HUDEP-2 (cell line): ENCODE results near the gene SGCA.
A peak's percentile ranks its signal among the peaks of the same experiment; 100 is the strongest.

Source experiments
- DNase-seq, 76 experiments: peaks; one replicate each; lab custom pipeline; 2025; ENCODE audit not compliant: unreplicated experiment in 76 of 76; lab: John Stamatoyannopoulos, UW

The SGCA gene

GRCh38 chr17:50191359-50192143 is 25.7 kb downstream of the SGCA start:
- DNase-seq: no peak

- DNase-seq: no peak
These were observed 26.4 kb downstream of the SGCA start for GRCh38 chr17:50192144-50192617.

GRCh38 chr17:50192618-50193291 is 26.9 kb downstream of the SGCA start:
- DNase-seq: no peak

GRCh38 chr17:50194140-50194933 is 28.5 kb downstream of the SGCA start:
- no peak for DNase-seq

DNA sequence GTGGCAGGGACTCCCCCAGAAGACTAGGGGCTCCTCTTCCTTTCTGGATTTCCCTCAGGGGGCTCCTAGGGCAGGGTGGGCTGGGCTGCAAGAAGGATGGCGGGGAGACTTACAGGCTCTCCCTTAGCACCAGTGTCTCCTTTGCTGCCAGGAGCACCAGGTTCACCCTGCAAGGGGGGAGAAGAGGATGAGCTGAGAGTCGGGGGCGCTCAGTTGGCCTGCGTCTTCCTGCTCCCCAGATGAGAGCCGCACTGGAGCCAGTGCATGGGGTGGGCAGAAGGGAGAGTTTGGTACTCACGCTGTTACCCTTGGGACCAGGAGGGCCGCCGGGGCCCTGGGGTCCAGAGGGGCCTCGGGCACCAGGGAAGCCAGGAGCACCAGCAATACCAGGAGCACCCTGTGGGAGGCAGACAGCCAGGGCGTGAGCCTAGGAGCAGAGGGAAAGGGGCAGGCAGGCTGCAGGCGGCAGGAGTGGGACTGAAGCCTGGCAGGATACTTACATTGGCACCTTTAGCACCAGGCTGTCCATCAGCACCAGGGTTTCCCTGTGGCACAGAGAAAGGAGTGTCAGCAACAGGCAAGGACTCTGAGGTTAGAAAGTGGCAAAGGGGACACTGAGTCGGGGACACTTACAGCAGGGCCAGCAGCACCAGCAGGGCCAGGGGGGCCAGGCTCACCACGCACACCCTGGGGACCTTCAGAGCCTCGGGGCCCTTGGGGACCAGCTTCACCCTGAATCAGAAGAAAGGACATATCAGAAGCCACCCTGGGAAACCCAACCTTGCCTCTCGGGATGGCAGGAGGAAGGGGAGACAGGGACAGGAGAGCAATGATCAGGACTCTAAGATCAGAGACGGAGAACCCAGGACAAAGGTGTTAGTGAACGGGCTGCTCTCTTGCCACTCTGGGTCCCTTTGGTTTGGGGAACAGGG is 29.4 kb downstream of the SGCA start:
- DNase-seq: no peak

- DNase-seq: no peak
These were observed 30.2 kb downstream of the SGCA start for GRCh38 chr17:50196036-50196435.

- DNase-seq: no peak
These were observed 31.0 kb downstream of the SGCA start for GRCh38 chr17:50196826-50197225.

DNA sequence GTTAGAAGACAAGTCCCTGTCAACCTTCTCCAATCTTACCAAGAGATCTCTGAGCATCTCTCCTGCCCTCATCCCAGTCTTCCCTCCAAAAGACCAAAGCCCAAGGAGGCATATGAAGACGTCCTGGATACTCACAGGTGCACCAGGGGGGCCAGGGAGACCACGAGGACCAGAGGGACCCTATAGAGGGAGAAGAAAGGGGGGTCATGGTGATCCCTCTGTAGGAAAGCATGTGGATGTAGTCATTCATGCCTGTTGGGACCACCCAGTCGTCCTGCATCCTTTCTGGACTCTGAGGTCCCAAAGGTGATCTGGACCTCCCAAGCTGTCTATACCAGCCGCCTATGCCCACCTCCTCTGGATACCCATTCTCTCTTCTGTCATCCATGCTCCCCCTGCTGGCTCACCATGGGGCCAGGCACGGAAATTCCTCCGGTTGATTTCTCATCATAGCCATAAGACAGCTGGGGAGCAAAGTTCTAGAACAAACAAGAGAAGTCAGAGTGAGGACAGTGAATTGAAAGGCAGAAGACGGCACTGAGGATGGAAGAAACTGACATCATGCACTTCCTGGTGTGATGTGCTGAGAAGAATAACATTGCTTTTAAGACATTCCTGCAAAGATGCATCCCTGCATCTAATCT is 32.3 kb downstream of the SGCA start:
- peak in 41 of 76 experiments; percentile 3 to 69 (median 30) for DNase-seq

- DNase-seq: no peak
These were observed 33.5 kb downstream of the SGCA start for GRCh38 chr17:50199211-50199802.

- peak in 52 of 76 experiments; percentile 4 to 79 (median 48) for DNase-seq
These were observed 34.1 kb downstream of the SGCA start for GRCh38 chr17:50199803-50200456.

GRCh38 chr17:50200457-50201275 is 34.9 kb downstream of the SGCA start:
- peak in 61 of 76 experiments; percentile 6 to 79 (median 57) for DNase-seq

DNA sequence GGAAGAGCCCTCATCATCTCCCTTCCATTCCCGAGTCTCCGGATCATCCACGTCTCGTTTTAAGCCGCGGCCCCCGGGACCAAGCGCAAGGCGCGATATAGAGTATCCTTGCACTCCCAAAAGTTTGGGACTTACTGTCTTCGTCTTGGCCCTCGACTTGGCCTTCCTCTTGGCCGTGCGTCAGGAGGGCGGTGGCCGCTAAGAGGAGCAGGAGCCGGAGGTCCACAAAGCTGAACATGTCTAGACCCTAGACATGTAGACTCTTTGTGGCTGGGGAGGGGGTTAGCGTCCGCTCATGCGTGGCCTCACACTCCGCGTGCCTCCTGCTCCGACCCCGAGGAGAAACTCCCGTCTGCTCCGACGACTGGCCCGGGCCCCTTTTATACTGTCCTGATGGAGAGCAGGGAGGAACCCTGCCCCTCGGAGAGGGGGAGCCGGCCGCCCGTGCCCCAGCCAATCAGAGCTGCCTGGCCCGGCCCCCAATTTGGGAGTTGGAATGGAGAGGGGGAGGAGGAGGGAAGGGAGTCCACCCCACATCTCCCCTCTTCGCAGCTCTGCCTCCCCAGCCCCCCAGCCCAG is 35.6 kb downstream of the SGCA start, which contains the start of gene COL1A1:
COL1A1 (minus strand) TSS at position 356 of the 579 bp plus-strand sequence; CDS start at position 238, 118 bp downstream.
- DNase-seq: no peak

DNA sequence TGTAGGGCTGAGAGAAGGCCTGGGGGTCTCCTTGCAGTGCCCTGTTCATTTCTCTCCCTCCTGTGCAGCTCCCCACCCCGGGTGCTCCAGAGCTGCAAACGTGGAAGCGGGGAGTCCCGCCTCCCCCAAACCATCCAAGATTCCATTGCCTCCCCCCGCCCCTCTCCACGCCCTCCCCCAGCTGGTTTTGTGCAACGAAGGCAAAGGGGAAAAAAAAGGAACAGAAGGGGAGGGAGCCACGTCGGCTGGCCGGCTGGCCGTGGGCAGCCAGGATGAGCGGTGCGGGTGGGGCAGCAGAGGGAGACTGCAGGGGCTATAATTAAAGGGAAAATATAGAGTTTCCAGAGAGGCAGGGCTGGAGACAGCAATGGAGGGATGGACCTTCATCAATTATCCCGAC is 37.3 kb downstream of the SGCA start:
- no peak for DNase-seq

- no peak for DNase-seq
These were observed 38.0 kb downstream of the SGCA start for GRCh38 chr17:50203604-50204345.

GRCh38 chr17:50204431-50204830 is 38.6 kb downstream of the SGCA start:
- no peak for DNase-seq

DNA sequence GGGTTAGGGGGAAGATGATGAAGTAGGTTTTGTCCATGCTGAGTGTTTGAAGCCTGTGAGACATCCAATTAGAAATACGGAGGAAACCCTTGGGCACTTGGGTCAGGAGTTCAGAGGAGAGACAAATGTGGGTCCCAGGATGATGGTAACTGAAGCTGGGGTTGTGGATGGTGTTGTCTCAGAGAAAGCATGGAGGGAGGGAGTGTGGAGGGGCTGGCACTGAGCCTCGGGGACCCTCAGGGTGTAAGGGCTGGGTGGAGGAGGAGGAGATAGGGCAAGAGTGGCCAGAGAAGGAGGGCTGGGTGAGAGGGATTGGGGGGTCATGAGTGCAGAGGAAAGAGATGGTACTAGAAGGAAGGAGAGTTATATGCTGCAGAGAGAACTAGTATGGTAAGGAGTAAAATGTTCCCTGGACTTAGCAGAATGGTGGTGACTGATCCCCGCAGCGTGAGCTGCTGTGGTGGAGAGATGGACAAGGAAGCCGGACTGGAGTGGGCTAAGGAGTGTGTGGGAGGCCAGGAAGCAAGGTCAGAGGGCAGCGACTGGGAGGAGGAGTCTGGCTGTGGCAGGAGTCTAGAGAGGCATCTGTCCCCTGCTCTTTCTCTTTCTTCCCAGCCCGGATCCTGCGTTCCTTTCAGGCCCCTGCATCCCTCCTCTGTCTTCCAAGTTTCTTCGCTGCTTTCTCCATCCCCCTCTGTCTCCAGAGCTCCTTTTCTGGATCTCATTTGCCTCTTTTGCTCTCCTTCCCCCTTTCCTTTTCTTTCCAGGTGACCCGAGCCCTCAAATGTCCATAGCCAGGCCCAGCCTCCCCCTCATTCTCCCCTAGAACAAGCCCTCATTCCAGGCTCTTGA is 39.5 kb downstream of the SGCA start:
- no peak for DNase-seq
